ENCODE measurements around the gene PPP2R5C. TPM values are rescaled to one million over a fixed set of nuclear protein-coding genes. Genes with fewer than 3 reads are reported as not detected.

Gene PPP2R5C
- total RNA-seq, 1 experiment from 2014 or later, result 93.0 TPM

DNA sequence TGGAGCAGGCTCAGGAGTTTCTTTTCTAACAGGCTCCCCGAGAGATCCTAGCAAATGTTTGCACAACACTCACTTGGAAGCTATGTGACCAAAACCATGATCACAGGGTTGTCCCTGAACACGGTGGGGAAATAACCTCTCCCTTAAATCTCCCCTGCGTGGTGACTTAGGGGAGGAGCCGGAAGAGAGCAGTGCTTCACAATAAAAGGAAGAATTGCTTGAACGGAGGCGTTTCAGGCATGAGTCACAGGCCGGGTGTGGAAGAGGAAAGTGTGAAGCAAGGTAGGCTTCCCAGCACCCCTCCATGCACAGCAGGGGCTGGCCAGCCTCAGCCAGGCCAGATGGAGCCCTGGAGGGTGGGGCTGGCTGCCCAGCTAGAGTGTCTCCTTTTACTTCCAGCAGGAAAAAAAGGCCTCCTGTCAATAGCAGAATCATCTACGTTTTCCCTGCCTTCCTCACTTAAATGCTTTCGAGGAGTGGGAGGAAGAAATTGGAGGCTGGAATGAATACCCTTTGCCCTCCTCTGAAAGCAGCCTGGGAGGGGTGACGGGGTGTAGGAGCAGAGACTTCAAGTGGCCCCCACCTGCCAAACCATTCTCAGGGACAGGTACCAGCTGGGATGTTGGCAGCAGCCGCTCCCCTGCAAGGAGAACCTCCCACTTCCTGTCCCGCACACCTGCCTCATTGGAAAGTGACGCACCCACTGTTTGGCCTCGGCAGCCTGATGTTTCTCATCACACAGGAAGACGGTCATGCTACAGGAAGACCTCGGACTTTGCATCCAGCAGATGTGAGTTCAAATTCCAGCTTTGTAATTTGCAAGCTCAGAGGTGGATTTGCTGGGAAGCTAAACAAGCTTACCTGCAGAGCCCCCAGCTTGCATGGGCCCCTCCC is 30.1 kb upstream of the PPP2R5C start:
- Histone ChIP-seq H3K14ac (ENCODE audit: insufficient read depth, low read length) (no peak overlapping the region), H3K27ac (ENCODE audit: insufficient read length, low read depth, low read length) (no peak overlapping the region), H3K23me2 (ENCODE audit: insufficient read length, low read depth, low read length, poor library complexity, severe bottlenecking) (no peaks in the 10 kb centered on the region), H3K27me3 (ENCODE audit: insufficient read depth, low read length) (no peaks in the 10 kb centered on the region), H3K4me1 (ENCODE audit: insufficient read depth, low read length) (peaks cover 3% of the 10 kb centered on the region; the same call in 1 of the 2 replicates), H2AK5ac (ENCODE audit: insufficient read length, low read length) (no peak overlapping the region), H2BK12ac (ENCODE audit: insufficient read length, low read depth, low read length) (no peak overlapping the region), H4K5ac (ENCODE audit: insufficient read length, low read depth, low read length) (no peak overlapping the region), H3K56ac (ENCODE audit: insufficient read length, low read depth, low read length) (no peak overlapping the region), H3K79me2 (ENCODE audit: insufficient read depth, low read length) (no peaks in the 10 kb centered on the region), H3K9me3 (ENCODE audit: control insufficient read depth, low read depth, low read length) (no peaks in the 10 kb centered on the region), H2BK120ac (ENCODE audit: low read depth, low read length, poor library complexity, severe bottlenecking) (no peak overlapping the region), H4K91ac (ENCODE audit: insufficient read length, low read depth, low read length) (no peak overlapping the region), H2BK15ac (ENCODE audit: low read depth, low read length) (no peak overlapping the region), H3K79me1 (ENCODE audit: insufficient read depth, low read depth, low read length, poor library complexity, severe bottlenecking) (no peaks in the 10 kb centered on the region), H3K9ac (ENCODE audit: extremely low read depth, insufficient read length, low read length) (no peak overlapping the region), H3K23ac (ENCODE audit: insufficient read length, low read depth, low read length) (no peak overlapping the region), H3K18ac (ENCODE audit: insufficient read length, low read depth, low read length) (no peak overlapping the region), H3T11ph (ENCODE audit: low read length) (no peak overlapping the region), H2AFZ (ENCODE audit: low read length) (peak overlapping the region; percentile 59), H3K4ac (ENCODE audit: low read depth, low read length) (no peak overlapping the region), H3K4me2 (ENCODE audit: insufficient read depth, insufficient read length, low read length) (peak overlapping the region; percentile 1), H4K20me1 (ENCODE audit: control insufficient read depth, insufficient read depth, insufficient read length) (no peaks in the 10 kb centered on the region), H2BK5ac (ENCODE audit: insufficient read length, low read length) (no peak overlapping the region), H4K8ac (replicated peaks; ENCODE audit: insufficient read length, low read depth, low read length) (no peak overlapping the region), H2BK20ac (ENCODE audit: low read depth, low read length, poor library complexity, severe bottlenecking) (no peak overlapping the region)
- peak; percentile 84 for DNase-seq
- no peaks in the 10 kb centered on the region for H3K9me3 Mint-ChIP-seq
- TF ChIP-seq, protein P1, sequence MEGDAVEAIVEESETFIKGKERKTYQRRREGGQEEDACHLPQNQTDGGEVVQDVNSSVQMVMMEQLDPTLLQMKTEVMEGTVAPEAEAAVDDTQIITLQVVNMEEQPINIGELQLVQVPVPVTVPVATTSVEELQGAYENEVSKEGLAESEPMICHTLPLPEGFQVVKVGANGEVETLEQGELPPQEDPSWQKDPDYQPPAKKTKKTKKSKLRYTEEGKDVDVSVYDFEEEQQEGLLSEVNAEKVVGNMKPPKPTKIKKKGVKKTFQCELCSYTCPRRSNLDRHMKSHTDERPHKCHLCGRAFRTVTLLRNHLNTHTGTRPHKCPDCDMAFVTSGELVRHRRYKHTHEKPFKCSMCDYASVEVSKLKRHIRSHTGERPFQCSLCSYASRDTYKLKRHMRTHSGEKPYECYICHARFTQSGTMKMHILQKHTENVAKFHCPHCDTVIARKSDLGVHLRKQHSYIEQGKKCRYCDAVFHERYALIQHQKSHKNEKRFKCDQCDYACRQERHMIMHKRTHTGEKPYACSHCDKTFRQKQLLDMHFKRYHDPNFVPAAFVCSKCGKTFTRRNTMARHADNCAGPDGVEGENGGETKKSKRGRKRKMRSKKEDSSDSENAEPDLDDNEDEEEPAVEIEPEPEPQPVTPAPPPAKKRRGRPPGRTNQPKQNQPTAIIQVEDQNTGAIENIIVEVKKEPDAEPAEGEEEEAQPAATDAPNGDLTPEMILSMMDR (conservative IDR thresholded peaks at IDR 0.05), result no peak
- H3K27ac Mint-ChIP-seq, result peak overlapping the region in 1 of 3 experiments; percentile 74; a peak in 2 of 7 replicates
- H3K4me1 Mint-ChIP-seq, result peaks cover 16 to 23% of the 10 kb centered on the region in 2 experiments
- H3K27me3 Mint-ChIP-seq (ENCODE audit: low read depth), result no peaks in the 10 kb centered on the region; the same call in 1 of the 2 replicates
- H3K36me3 Mint-ChIP-seq (ENCODE audit: insufficient read depth in 1 of 3, low read depth in 3 of 3), result no peaks in the 10 kb centered on the region
- no peak overlapping the region for H3K4me3 Mint-ChIP-seq
- no CpG with 5 or more reads among the region's 16 CpGs for WGBS (ENCODE audit: extremely low coverage, insufficient read length, low lambda C conversion rate)
